Adipose tissue (tissue), 3 donors: ENCODE results near the gene ABHD17A. TPM values are rescaled to one million over a fixed set of nuclear protein-coding genes. Genes with fewer than 3 reads are reported as not detected.
"Not testable (repeated sequence)": the region's sequence is repeated elsewhere in the genome, so short reads cannot be mapped to it uniquely, and the experiment has no call there.

Experiments
- H3K27ac ChIP-seq: one replicate; pipeline ENCODE4 v1.5.1; 2013; ENCODE audit warnings: low read depth, low read length
- WGBS, 3 donors: extraction: QIAGEN DNeasy Blood & Tissue Kit; methylation state at CpG; one replicate each; pipeline ENCODE4 v1.1.7; 2013; 5-methylcytosine and 5-hydroxymethylcytosine counted together
- polyA plus RNA-seq, 3 donors: library from polyadenylated mRNA; stranded (reverse); fragments of 200-250 nt; gene quantifications; one replicate each; pipeline ENCODE4 v1.2.3, GENCODE V29; 2013
- donor health status: healthy with polysubstance abuse.
- donor health status: Bipolar disorder and iron deficiency.
- donor health status: healthy.

ABHD17A gene
- polyA plus RNA-seq, 3 donors: 46.1 to 92.9 (median 59.2) TPM

- 95 to 97% (median 97%) methylated on average over 77 of the region's 77 CpGs for WGBS, 3 donors
Measured at GRCh38 chr19:1912760-1913505, 27.6 kb upstream of the ABHD17A start.

GRCh38 chr19:1911995-1912394, 26.7 kb upstream of the ABHD17A start:
- 77 to 93% (median 92%) methylated on average over 30 to 37 of the region's 37 CpGs for WGBS, 3 donors
- H3K27ac ChIP-seq: no peak overlapping the region

More at GRCh38 chr19:1912760-1913505, 27.6 kb upstream of the ABHD17A start:
- no peak overlapping the region for H3K27ac ChIP-seq

- WGBS, 3 donors: 89 to 94% (median 89%) methylated on average over 13 of the region's 13 CpGs
- no peak overlapping the region for H3K27ac ChIP-seq
Measured at GRCh38 chr19:1911098-1911497, 25.8 kb upstream of the ABHD17A start.

GRCh38 chr19:1910177-1910576, 24.9 kb upstream of the ABHD17A start:
- WGBS, 3 donors: 76 to 95% (median 88%) methylated on average over 10 of the region's 10 CpGs
- H3K27ac ChIP-seq: no peak overlapping the region

- no peak overlapping the region for H3K27ac ChIP-seq
- WGBS, 3 donors: 29 to 60% (median 38%) methylated on average over 9 to 10 of the region's 10 CpGs
Measured at GRCh38 chr19:1909761-1910080, 24.4 kb upstream of the ABHD17A start.

GRCh38 chr19:1908364-1908678, 23.0 kb upstream of the ABHD17A start:
- WGBS, 3 donors: 49 to 92% (median 80%) methylated on average over 13 of the region's 13 CpGs

GRCh38 chr19:1907563-1908363, 22.5 kb upstream of the ABHD17A start:
- 32 to 77% (median 69%) methylated on average over 43 of the region's 43 CpGs for WGBS, 3 donors
- H3K27ac ChIP-seq: no peak overlapping the region

More at GRCh38 chr19:1908364-1908678, 23.0 kb upstream of the ABHD17A start:
- H3K27ac ChIP-seq: no peak overlapping the region

- no peak overlapping the region for H3K27ac ChIP-seq
- WGBS, 3 donors: 75 to 96% (median 94%) methylated on average over 10 of the region's 10 CpGs
Measured at GRCh38 chr19:1906985-1907562, 21.8 kb upstream of the ABHD17A start.

GRCh38 chr19:1905863-1906375, 20.6 kb upstream of the ABHD17A start:
- H3K27ac ChIP-seq: no peak overlapping the region
- WGBS, 3 donors: 71 to 76% (median 75%) methylated on average over 15 of the region's 15 CpGs

- 0 to 1% (median 0%) methylated on average over 71 to 92 of the region's 92 CpGs for WGBS, 3 donors
- no peak within 1 kb of the TSS for H3K27ac ChIP-seq
Measured at GRCh38 chr19:1905110-1905862, 20.0 kb upstream of the ABHD17A start, which contains the start of the genes ADAT3 and SCAMP4. TSS of gene ADAT3 (plus strand) at chr19:1905399. CDS start at chr19:1912048, 6,649 bp downstream. TSS of gene SCAMP4 (plus strand) at chr19:1905399. CDS start at chr19:1915020, 9,621 bp downstream.

GRCh38 chr19:1904860-1905109, 19.5 kb upstream of the ABHD17A start:
- 36 to 43% (median 42%) methylated on average over 8 of the region's 8 CpGs for WGBS, 3 donors

GRCh38 chr19:1902923-1903322, 17.6 kb upstream of the ABHD17A start:
- 70 to 80% (median 78%) methylated on average over 6 of the region's 6 CpGs for WGBS, 3 donors
- no peak overlapping the region for H3K27ac ChIP-seq

More at GRCh38 chr19:1904860-1905109, 19.5 kb upstream of the ABHD17A start:
- H3K27ac ChIP-seq: no peak overlapping the region

- WGBS, 3 donors: 66 to 86% (median 68%) methylated on average over 16 of the region's 16 CpGs
- no peak overlapping the region for H3K27ac ChIP-seq
Measured at GRCh38 chr19:1901940-1902404, 16.7 kb upstream of the ABHD17A start.

GRCh38 chr19:1896508-1896907, 11.2 kb upstream of the ABHD17A start:
- 79 to 82% (median 80%) methylated on average over 13 of the region's 13 CpGs for WGBS, 3 donors

GRCh38 chr19:1893791-1894190, 8.5 kb upstream of the ABHD17A start:
- WGBS, 3 donors: 82 to 89% (median 84%) methylated on average over 17 of the region's 17 CpGs
- H3K27ac ChIP-seq: no peak overlapping the region

More at GRCh38 chr19:1896508-1896907, 11.2 kb upstream of the ABHD17A start:
- no peak overlapping the region for H3K27ac ChIP-seq

- no peak overlapping the region for H3K27ac ChIP-seq
- 96 to 100% (median 100%) methylated on average over 1 of the region's 1 CpG for WGBS, 3 donors
Measured at GRCh38 chr19:1889907-1890306, 4.6 kb upstream of the ABHD17A start.

GRCh38 chr19:1888385-1888784, 3.1 kb upstream of the ABHD17A start:
- 63 to 94% (median 89%) methylated on average over 5 of the region's 5 CpGs for WGBS, 3 donors
- H3K27ac ChIP-seq: no peak overlapping the region

GRCh38 chr19:1886360-1886759, 1.1 kb upstream of the ABHD17A start:
- not testable (repeated sequence) for H3K27ac ChIP-seq
- WGBS, 3 donors: 91 to 96% (median 92%) methylated on average over 15 of the region's 15 CpGs
